PC-9 (cell line): ENCODE data around the gene CLIP1. TPM values are rescaled to one million over a fixed set of nuclear protein-coding genes. Genes with fewer than 3 reads are reported as not detected.

Experiments used
- BruUV-seq: library from RNA; stranded (reverse); fragments of 400-500 nt; replicated peaks from 2 replicates; lab custom pipeline; 2021; lab: Mats Ljungman, UMichigan
- CTCF ChIA-PET: fragments of 300-600 bp; sonication (Branson Sonifier 250); formaldehyde crosslinking; loops from one replicate; lab custom pipeline; 2022; ENCODE audit warnings: antibody characterized with exemption; lab: Charles Lee
- POLR2A ChIA-PET: fragments of 300-600 bp; sonication (Branson Sonifier 250); formaldehyde crosslinking; loops from one replicate; lab custom pipeline; 2022; ENCODE audit warnings: antibody characterized with exemption; ENCODE audit not compliant: unreplicated experiment; lab: Charles Lee
- DNase-seq, 2 experiments: peaks; one replicate each; pipeline versions ENCODE4 v3.0.0 to v3.0.0-alpha.2; 2015 to 2022; ENCODE audit warnings: mixed read lengths in 1 of 2
- H2AFZ ChIP-seq: fragments of 200-600 bp; sonication (generic); 2 replicates; pipeline ENCODE4 v1.8.1; 2017; ENCODE audit warnings: antibody characterized with exemption
- H3F3A ChIP-seq: fragments of 200-600 bp; sonication (generic); 2 replicates; pipeline ENCODE4 v1.8.1; 2017; ENCODE audit warnings: antibody characterized with exemption, mild to moderate bottlenecking, low read depth; ENCODE audit not compliant: insufficient read depth
- H3K27ac ChIP-seq: fragments of 200-600 bp; sonication (generic); 2 replicates; pipeline ENCODE4 v1.6.1; 2016; ENCODE audit warnings: mixed run types
- H3K27me3 ChIP-seq: fragments of 200-600 bp; sonication (generic); 2 replicates; pipeline ENCODE4 v1.6.1; 2016; ENCODE audit warnings: low read depth, mixed run types; ENCODE audit not compliant: insufficient read depth
- H3K36me3 ChIP-seq: fragments of 200-600 bp; sonication (generic); 2 replicates; pipeline ENCODE4 v1.6.1; 2016; ENCODE audit warnings: low read depth, mixed run types
- H3K4me1 ChIP-seq: fragments of 200-600 bp; sonication (generic); replicated peaks from 2 replicates; pipeline ENCODE4 v1.6.1; 2016; ENCODE audit warnings: mixed run types; ENCODE audit not compliant: insufficient read depth
- H3K4me2 ChIP-seq: fragments of 200-600 bp; sonication (generic); 2 replicates; pipeline ENCODE4 v1.6.1; 2017; ENCODE audit warnings: mixed run types
- H3K4me3 ChIP-seq: fragments of 200-600 bp; sonication (generic); 2 replicates; pipeline ENCODE4 v1.6.1; 2016; ENCODE audit warnings: mixed run types
- H3K79me2 ChIP-seq: fragments of 200-600 bp; sonication (generic); 2 replicates; pipeline ENCODE4 v1.6.1; 2017; ENCODE audit warnings: low read depth, mixed run types
- H3K9me2 ChIP-seq: fragments of 200-600 bp; sonication (generic); 2 replicates; pipeline ENCODE4 v1.8.1; 2017; ENCODE audit warnings: mild to moderate bottlenecking; ENCODE audit not compliant: insufficient read depth
- H3K9me3 ChIP-seq: fragments of 200-600 bp; sonication (generic); 2 replicates; pipeline ENCODE4 v1.8.1; 2016; ENCODE audit warnings: low read depth; ENCODE audit not compliant: insufficient read depth
- H4K20me1 ChIP-seq: fragments of 200-600 bp; sonication (generic); 2 replicates; pipeline ENCODE4 v1.8.1; 2017; ENCODE audit not compliant: insufficient read depth
- CTCF ChIP-seq: fragments of 200-600 bp; sonication (generic); conservative IDR thresholded peaks from 2 replicates; pipeline ENCODE4 v1.6.1; 2017; ENCODE audit warnings: mixed run types, antibody characterized with exemption, mild to moderate bottlenecking, moderate library complexity
- EZH2 ChIP-seq: fragments of 200-600 bp; sonication (generic); IDR thresholded peaks from 2 replicates; pipeline ENCODE4 v1.8.0; 2017; ENCODE audit warnings: antibody characterized with exemption, low read depth
- intact Hi-C: fragments of 100-400 bp; cut with micrococcal nuclease; formaldehyde crosslinking; loops from one replicate; pipeline ENCODE4 v1.10.0; 2022; ENCODE audit not compliant: unreplicated experiment
- total RNA-seq: library from RNA; stranded (reverse); gene quantifications from 2 replicates; pipeline ENCODE4 v1.2.3, GENCODE V29; 2021

The CLIP1 gene
- total RNA-seq, 1 experiment from 2014 or later: 86.9 TPM

GRCh38 chr12:122235741-122236140 lies 186.7 kb downstream of the CLIP1 start:
- intact Hi-C loops: no loop called here
- H3K9me3 ChIP-seq: no peaks in the 10 kb centered on the region
- no peaks in the 10 kb centered on the region for H3F3A ChIP-seq
- H4K20me1 ChIP-seq: no peaks in the 10 kb centered on the region
- no peak for DNase-seq
- H3K4me2 ChIP-seq: no peak overlapping the region
- no peak overlapping the region for H3K4me3 ChIP-seq
- H3K27ac ChIP-seq: no peak overlapping the region
- no peaks in the 10 kb centered on the region for H3K27me3 ChIP-seq
- H3K4me1 ChIP-seq: no peaks in the 10 kb centered on the region
- no peaks in the 10 kb centered on the region for H3K9me2 ChIP-seq
- H3K36me3 ChIP-seq: 0 out of 2 replicates have a peak, but pooled peaks cover 3% of the 10 kb centered on the region
- no peak for TF ChIP-seq CTCF
- TF ChIP-seq EZH2: no peak
- ChIA-PET CTCF (no interaction called here), POLR2A (interaction anchor here (0.6 kb wide), 1 partner anchor 9 kb away, joined by 7 read pairs; no protein-coding TSS in a partner anchor)
- no peaks in the 10 kb centered on the region for H3K79me2 ChIP-seq
- H2AFZ ChIP-seq: no peak overlapping the region
- BruUV-seq: no TSS peak

- no peaks in the 10 kb centered on the region for H3K9me2 ChIP-seq
- H3K79me2 ChIP-seq: no peaks in the 10 kb centered on the region
- no TSS peak for BruUV-seq
- no peak overlapping the region for H2AFZ ChIP-seq
- H3K27ac ChIP-seq: no peak overlapping the region
- intact Hi-C loops: no loop called here
- H3K36me3 ChIP-seq: 0 out of 2 replicates have a peak, but pooled peaks cover 3% of the 10 kb centered on the region
- POLR2A ChIA-PET: no interaction called here
- TF ChIP-seq EZH2 (no peak), CTCF (no peak)
- CTCF ChIA-PET: interaction anchor here (0.6 kb wide), 1 partner anchor 684 kb away, joined by 10 read pairs; no protein-coding TSS in a partner anchor
- no peaks in the 10 kb centered on the region for H3F3A ChIP-seq
- H3K4me2 ChIP-seq: no peak overlapping the region
- no peaks in the 10 kb centered on the region for H3K9me3 ChIP-seq
- H3K27me3 ChIP-seq: no peaks in the 10 kb centered on the region
- no peaks in the 10 kb centered on the region for H4K20me1 ChIP-seq
- H3K4me1 ChIP-seq: no peaks in the 10 kb centered on the region
- DNase-seq: no peak
- H3K4me3 ChIP-seq: no peak overlapping the region
Observed at GRCh38 chr12:122232691-122233090, 189.8 kb downstream of the CLIP1 start.

GRCh38 chr12:122230798-122231197 lies 191.7 kb downstream of the CLIP1 start:
- POLR2A ChIA-PET: no interaction called here
- no peak overlapping the region for H3K4me3 ChIP-seq
- BruUV-seq: no TSS peak

More at GRCh38 chr12:122230798-122231197, 191.7 kb downstream of the CLIP1 start:
- no peaks in the 10 kb centered on the region for H3K36me3 ChIP-seq
- CTCF ChIA-PET: no interaction called here
- no peak for TF ChIP-seq CTCF
- no peak for TF ChIP-seq EZH2
- DNase-seq: no peak
- intact Hi-C loops: no loop called here
- no peaks in the 10 kb centered on the region for H3K27me3 ChIP-seq
- no peaks in the 10 kb centered on the region for H4K20me1 ChIP-seq
- no peak overlapping the region for H3K4me2 ChIP-seq
- peaks cover 5% of the 10 kb centered on the region for H3K4me1 ChIP-seq
- no peaks in the 10 kb centered on the region for H3K9me2 ChIP-seq
- no peaks in the 10 kb centered on the region for H3F3A ChIP-seq
- H3K79me2 ChIP-seq: no peaks in the 10 kb centered on the region
- H2AFZ ChIP-seq: no peak overlapping the region
- H3K9me3 ChIP-seq: no peaks in the 10 kb centered on the region
- H3K27ac ChIP-seq: no peak overlapping the region
